HepG2 (cell line): ENCODE measurements around the gene TPI1. TPM values are rescaled to one million over a fixed set of nuclear protein-coding genes. Genes with fewer than 3 reads are reported as not detected.

Experiments
- ATAC-seq: fragments of 200-7000 bp; cut with Tn5 transposase; 3 replicates; pipeline ENCODE4 v1.9.1; 2020; ENCODE audit warnings: mild to moderate bottlenecking, moderate library complexity
- BruUV-seq: library from RNA; stranded (reverse); fragments of 400-500 nt; replicated peaks from 2 replicates; lab custom pipeline; 2021; lab: Mats Ljungman, UMichigan
- CTCF ChIA-PET: fragments of 300-600 bp; formaldehyde crosslinking; extraction: SDS; loops from one replicate; lab custom pipeline; 2021; ENCODE audit warnings: low total read pairs, inconsistent platforms, low intra/inter-chr PET ratio; lab: Yijun Ruan, JAX
- POLR2A ChIA-PET: fragments of 350-600 bp; sonication (Branson Sonifier 250); formaldehyde crosslinking; loops from one replicate; lab custom pipeline; 2020; ENCODE audit warnings: antibody characterized with exemption, inconsistent platforms; lab: Yijun Ruan, JAX
- DNase-seq: peaks from one replicate; pipeline ENCODE4 v3.0.0-alpha.2; 2015; ENCODE audit warnings: low spot score
- FAIRE-seq: peaks from 3 replicates; lab custom pipeline; 2011; peaks lifted over from hg19 to GRCh38; lab: Jason Lieb, UNC
- H2AFZ ChIP-seq: one replicate; pipeline ENCODE4 v1.6.1; 2011; ENCODE audit warnings: low read length, inconsistent platforms
- H3K27ac ChIP-seq: fragments of 300-600 bp; 3 replicates; pipeline ENCODE4 v1.8.0; 2011; ENCODE audit warnings: mixed run types, mild to moderate bottlenecking, mixed read lengths, low read length, inconsistent platforms; ENCODE audit not compliant: insufficient read depth; ENCODE audit errors: extremely low read length
- H3K27me3 ChIP-seq, 2 experiments: fragments of 200-600 bp in 1 of 2; 2 replicates in 1 of 2; 3 replicates in 1 of 2; pipeline versions ENCODE4 v1.6.0 to v1.8.0; 2011; ENCODE audit warnings: low read length in 2 of 2, mild to moderate bottlenecking in 2 of 2, moderate library complexity in 2 of 2, inconsistent platforms in 1 of 2; ENCODE audit not compliant: insufficient read depth in 2 of 2, control insufficient read depth in 1 of 2
- H3K36me3 ChIP-seq, 2 experiments: fragments of 200-600 bp in 1 of 2; replicated peaks in 1 of 2; 2 replicates in 1 of 2; 3 replicates in 1 of 2; pipeline versions ENCODE4 v1.5.1 to v1.8.0; 2011; ENCODE audit warnings: low read length in 2 of 2, inconsistent platforms in 1 of 2; ENCODE audit not compliant: insufficient read depth in 2 of 2, control insufficient read depth in 1 of 2
- H3K4me1 ChIP-seq: 2 replicates; pipeline ENCODE4 v1.5.1; 2012; ENCODE audit warnings: low read length, inconsistent platforms; ENCODE audit not compliant: insufficient read depth
- H3K4me2 ChIP-seq: 2 replicates; pipeline ENCODE4 v1.6.0; 2011; ENCODE audit warnings: low read depth, low read length, inconsistent platforms
- H3K4me3 ChIP-seq, 3 experiments: fragments of 200-600 bp in 1 of 3; sonication (generic), shearing (Covaris generic) in 1 of 3; replicated peaks in 1 of 3; 2 replicates each; pipeline ENCODE4 v1.5.1; 2011 to 2016; ENCODE audit warnings: low read length in 3 of 3, inconsistent platforms in 2 of 3, low read depth in 2 of 3, mild to moderate bottlenecking in 2 of 3, control low read depth in 1 of 3, mixed read lengths in 1 of 3; ENCODE audit not compliant: insufficient read depth in 1 of 3
- H3K79me2 ChIP-seq: one replicate; pipeline ENCODE4 v1.6.1; 2011; ENCODE audit warnings: low read length, inconsistent platforms; ENCODE audit not compliant: insufficient read depth
- H3K9ac ChIP-seq: 2 replicates; pipeline ENCODE4 v1.6.0; 2011; ENCODE audit warnings: mild to moderate bottlenecking, low read depth, low read length, inconsistent platforms; ENCODE audit not compliant: insufficient read depth
- H3K9me3 ChIP-seq: 2 replicates; pipeline ENCODE4 v1.5.1; 2012; ENCODE audit warnings: mild to moderate bottlenecking, low read length
- H4K20me1 ChIP-seq: 2 replicates; pipeline ENCODE4 v1.6.0; 2011; ENCODE audit warnings: inconsistent platforms, mild to moderate bottlenecking, low read length, moderate library complexity; ENCODE audit not compliant: insufficient read depth
- AGO2 ChIP-seq: fragments of 200-400 bp; formaldehyde crosslinking; optimal IDR thresholded peaks from 2 replicates; pipeline ENCODE3; 2017; ENCODE audit warnings: mild to moderate bottlenecking, low read depth, low read length, moderate library complexity
- ELF3 ChIP-seq: IDR thresholded peaks from 2 replicates; pipeline ENCODE4 v1.6.1; 2016; ENCODE audit warnings: missing genetic modification reagents, missing compliant biosample characterization
- FOXA3 ChIP-seq: IDR thresholded peaks from 2 replicates; pipeline ENCODE4 v1.6.1; 2016; ENCODE audit warnings: missing genetic modification reagents, missing compliant biosample characterization
- HMGA1 ChIP-seq: sonication (generic); formaldehyde crosslinking; conservative IDR thresholded peaks from 2 replicates; pipeline ENCODE4 v1.4.0; 2020; ENCODE audit warnings: missing genetic modification reagents
- IRX3 ChIP-seq: sonication (generic); formaldehyde crosslinking; IDR thresholded peaks from 2 replicates; pipeline ENCODE4 v1.8.1; 2023; ENCODE audit warnings: mild to moderate bottlenecking, low read depth, missing genetic modification reagents, borderline replicate concordance
- LCORL ChIP-seq, 2 experiments: fragments of 450-650 bp in 1 of 2; sonication (generic) in 1 of 2; formaldehyde crosslinking in 1 of 2; IDR thresholded peaks; 2 replicates each; pipeline versions ENCODE4 v1.5.0 to v1.6.1; 2017 to 2020; ENCODE audit warnings: antibody characterized with exemption in 1 of 2, missing genetic modification reagents in 1 of 2
- PHF8 ChIP-seq: sonication (generic); formaldehyde crosslinking; IDR thresholded peaks from 2 replicates; pipeline ENCODE4 v1.5.0; 2020; ENCODE audit warnings: missing genetic modification reagents
- PRDM15 ChIP-seq: sonication (generic); formaldehyde crosslinking; IDR thresholded peaks from 2 replicates; pipeline ENCODE4 v1.4.0; 2020; ENCODE audit warnings: missing genetic modification reagents
- RFX1 ChIP-seq: fragments of 450-650 bp; IDR thresholded peaks from 2 replicates; pipeline ENCODE4 v1.6.1; 2017
- ZFX ChIP-seq: sonication (generic); formaldehyde crosslinking; IDR thresholded peaks from 2 replicates; pipeline ENCODE4 v1.4.0; 2020; ENCODE audit warnings: mild to moderate bottlenecking, low read depth, missing genetic modification reagents, moderate library complexity
- ZNF234 ChIP-seq: sonication (generic); formaldehyde crosslinking; conservative IDR thresholded peaks from 2 replicates; pipeline ENCODE4 v1.5.1; 2020; ENCODE audit warnings: mild to moderate bottlenecking, missing genetic modification reagents
- ZNF432 ChIP-seq: sonication (generic); formaldehyde crosslinking; IDR thresholded peaks from 2 replicates; pipeline ENCODE4 v1.5.0; 2020; ENCODE audit warnings: missing genetic modification reagents, mild to moderate bottlenecking, borderline replicate concordance
- ZNF704 ChIP-seq: sonication (generic); formaldehyde crosslinking; IDR thresholded peaks from 2 replicates; pipeline ENCODE4 v1.8.1; 2023; ENCODE audit warnings: mild to moderate bottlenecking, inconsistent platforms, moderate library complexity, missing genetic modification reagents, borderline replicate concordance
- ZNF780A ChIP-seq: sonication (generic); formaldehyde crosslinking; IDR thresholded peaks from 2 replicates; pipeline ENCODE4 v1.8.0; 2022; ENCODE audit warnings: mild to moderate bottlenecking, missing genetic modification reagents, moderate library complexity
- WGBS: methylation state at CpG from one replicate; pipeline ENCODE4 v1.1.6; 2017; ENCODE audit warnings: low lambda C conversion rate; 5-methylcytosine and 5-hydroxymethylcytosine counted together
- in situ Hi-C: cut with HindIII; loops from 2 replicates; pipeline ENCODE4 v1.10.0; 2017; ENCODE audit warnings: low pct_unique_long_range_greater_than_20kb; ENCODE audit not compliant: extremely low pct_ligation_motif_present
- intact Hi-C: fragments of 100-400 bp; cut with micrococcal nuclease; formaldehyde crosslinking; loops from one replicate; pipeline ENCODE4 v1.10.0; 2022; ENCODE audit not compliant: unreplicated experiment
- polyA plus RNA-seq, 8 experiments: library from polyadenylated mRNA; depleted of rRNA in 3 of 8; stranded (reverse) in 7 of 8; unstranded in 1 of 8; fragments of >200 nt; fragmentation: Illumina TruSeq in 4 of 8; extraction: Trizol in 4 of 8; gene quantifications; 2 replicates each; pipeline versions ENCODE4 v1.2.1 to v1.2.3, GENCODE V29; 2011 to 2016; ENCODE audit warnings: low read depth in 4 of 8, missing spikeins in 1 of 8, mixed read lengths in 1 of 8; ENCODE audit not compliant: insufficient read depth in 1 of 8
- total RNA-seq, 5 experiments: library from RNA; depleted of rRNA; stranded (reverse); fragments of >200 nt; fragmentation: Illumina TruSeq; extraction: Trizol; gene quantifications; 2 replicates each; pipeline ENCODE4 v1.2.3, GENCODE V29; 2016; ENCODE audit warnings: low read depth in 1 of 5
- TF ChIP-seq, protein P1 (sequence below): sonication (generic); formaldehyde crosslinking; IDR thresholded peaks from 2 replicates; pipeline ENCODE4 v1.8.1; 2023; ENCODE audit warnings: mild to moderate bottlenecking, moderate library complexity, missing genetic modification reagents

The TPI1 gene
- total and polyA plus RNA-seq, 2 of the 13 experiments (the other 11 are each of a cell fraction or from before 2014, with no cell fraction given) = 945 to 2,535 TPM

DNA sequence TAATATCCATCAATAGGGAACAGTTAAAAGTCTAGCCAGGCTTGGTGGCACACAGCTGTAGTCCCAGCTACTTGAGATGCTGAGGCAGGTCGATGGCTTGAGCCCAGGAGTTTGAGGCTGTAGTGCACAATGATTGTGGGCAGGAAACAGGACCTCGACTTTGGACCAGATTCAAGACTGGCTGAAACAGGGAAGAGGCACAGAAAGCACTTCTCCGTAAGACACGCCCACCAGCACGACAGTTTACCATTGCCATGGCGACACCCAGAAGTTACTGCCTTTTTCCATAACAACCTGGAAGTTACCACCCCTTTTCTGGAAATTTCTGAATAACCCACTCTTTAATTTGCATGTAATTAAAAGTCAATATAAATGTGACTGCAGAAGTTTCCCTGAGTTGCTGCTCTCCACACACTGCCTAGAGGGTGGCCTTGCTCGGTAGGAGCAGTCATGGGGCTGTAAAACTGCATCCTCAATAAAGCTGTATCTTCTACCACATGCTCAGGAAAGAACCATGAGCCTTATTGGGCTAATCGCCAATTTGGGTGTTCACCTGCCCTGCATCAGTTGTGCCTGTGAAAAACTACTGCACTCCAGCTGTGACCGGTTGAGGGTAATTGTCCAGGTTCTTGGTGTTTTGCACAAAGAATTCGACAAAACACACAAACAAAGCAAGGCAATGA lies 32.6 kb downstream of the TPI1 start (continued):
- TF ChIP-seq, protein P1, sequence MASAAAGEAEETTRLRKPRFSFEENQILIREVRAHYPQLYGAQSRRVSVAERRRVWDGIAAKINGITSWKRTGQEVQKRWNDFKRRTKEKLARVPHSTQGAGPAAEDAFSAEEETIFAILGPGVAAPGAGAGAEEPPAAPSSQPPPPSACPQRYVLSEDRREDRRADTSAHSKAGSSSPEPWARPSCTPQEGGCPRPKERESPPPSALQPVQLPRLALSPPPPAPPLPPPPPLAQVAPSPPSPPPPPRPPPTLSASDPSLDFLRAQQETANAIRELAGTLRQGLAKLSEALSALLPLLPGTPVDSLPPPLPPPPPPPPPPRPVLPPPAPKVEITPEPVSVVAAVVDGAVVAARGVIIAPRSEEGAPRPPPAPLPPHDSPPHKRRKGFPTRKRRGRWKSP (CRISPR knock-in tag) = 0 out of 2 replicates have a peak, but pooled peaks have one; percentile 26
- no peak for TF ChIP-seq ZNF432
- TF ChIP-seq ZNF704 (CRISPR knock-in tag) = no peak
- no peak for TF ChIP-seq LCORL (IDR thresholded peaks at IDR 0.05)
- TF ChIP-seq LCORL (CRISPR knock-in tag; IDR thresholded peaks at IDR 0.05) = no peak
- TF ChIP-seq ZFX (CRISPR knock-in tag) = no peak
- no peak for TF ChIP-seq ZNF234
- no peak; the same call in 1 of the 2 replicates for TF ChIP-seq PHF8 (CRISPR knock-in tag)
- 0 out of 2 replicates have a peak, but pooled peaks have one; percentile 33 for TF ChIP-seq ELF3
- no peak for TF ChIP-seq FOXA3 (CRISPR knock-in tag)
- TF ChIP-seq RFX1 = peak; percentile 90

- no peaks in the 10 kb centered on the region for H3K27me3 ChIP-seq
- H2AFZ ChIP-seq = no peak overlapping the region
- FAIRE-seq (no peak), ATAC-seq (no peak), DNase-seq (no peak)
- no peak for TF ChIP-seq AGO2
- no peak for TF ChIP-seq IRX3
- 0 out of 2 replicates have a peak, but pooled peaks have one; percentile 40 for TF ChIP-seq PRDM15 (CRISPR knock-in tag)
- no peak for TF ChIP-seq ZNF780A (CRISPR knock-in tag)
- no peak for TF ChIP-seq HMGA1 (CRISPR knock-in tag)
- no TSS peak for BruUV-seq
- no peaks in the 10 kb centered on the region for H3K36me3 ChIP-seq
- POLR2A ChIA-PET = interaction anchor here (1.1 to 3.1 kb wide), 5 partner anchors 11 to 41 kb away, joined by 3 to 12 read pairs (median 5); partner anchors contain the start of genes C12orf57, ENO2, RNU7-1 and SPSB2
- no peak overlapping the region for H3K4me2 ChIP-seq
- H3K79me2 ChIP-seq = no peaks in the 10 kb centered on the region
- H4K20me1 ChIP-seq = no peaks in the 10 kb centered on the region
- in situ Hi-C loops (no loop called here), intact Hi-C loops (no loop called here)
- CTCF ChIA-PET = no interaction called here
- 40% methylated on average over 4 of the region's 4 CpGs for WGBS
- H3K4me3 ChIP-seq = no peak overlapping the region
- no peak overlapping the region for H3K9ac ChIP-seq
- peaks cover 66% of the 10 kb centered on the region for H3K4me1 ChIP-seq
- H3K9me3 ChIP-seq = no peaks in the 10 kb centered on the region
- H3K27ac ChIP-seq = no peak overlapping the region
Measured at GRCh38 chr12:6902448-6902847, 35.1 kb downstream of the TPI1 start.
